Dedifferentiated amniotic fluid mesenchymal stem cell (primary cell): ENCODE measurements around the gene TMUB2.
A peak's percentile ranks its signal among the peaks of the same experiment; 100 is the strongest.

Experiments
- DNase-seq: peaks from one replicate; pipeline ENCODE4 v3.0.0-alpha.2; 2016; ENCODE audit errors: extremely low spot score

TMUB2 gene

DNA sequence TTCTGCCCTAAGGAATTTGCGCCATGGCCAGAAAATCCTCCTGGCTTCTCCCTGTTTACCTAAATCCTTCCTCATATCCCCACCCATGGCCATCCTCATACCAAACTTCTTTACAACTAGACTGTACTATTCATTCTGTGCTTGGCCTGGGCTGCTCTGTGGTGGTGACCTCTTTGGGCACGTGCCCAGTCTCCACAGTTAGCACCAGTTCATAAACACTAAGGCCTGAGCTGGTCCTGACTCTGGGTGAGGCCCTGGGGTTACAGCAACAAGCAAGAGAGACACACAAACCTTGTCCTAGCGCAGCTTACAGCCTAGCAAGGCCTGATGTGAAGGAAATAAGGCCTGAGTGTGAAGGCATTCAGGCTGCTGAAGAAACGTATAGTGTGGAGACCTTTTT is 16.0 kb downstream of the TMUB2 start:
- DNase-seq, result no peak

DNA sequence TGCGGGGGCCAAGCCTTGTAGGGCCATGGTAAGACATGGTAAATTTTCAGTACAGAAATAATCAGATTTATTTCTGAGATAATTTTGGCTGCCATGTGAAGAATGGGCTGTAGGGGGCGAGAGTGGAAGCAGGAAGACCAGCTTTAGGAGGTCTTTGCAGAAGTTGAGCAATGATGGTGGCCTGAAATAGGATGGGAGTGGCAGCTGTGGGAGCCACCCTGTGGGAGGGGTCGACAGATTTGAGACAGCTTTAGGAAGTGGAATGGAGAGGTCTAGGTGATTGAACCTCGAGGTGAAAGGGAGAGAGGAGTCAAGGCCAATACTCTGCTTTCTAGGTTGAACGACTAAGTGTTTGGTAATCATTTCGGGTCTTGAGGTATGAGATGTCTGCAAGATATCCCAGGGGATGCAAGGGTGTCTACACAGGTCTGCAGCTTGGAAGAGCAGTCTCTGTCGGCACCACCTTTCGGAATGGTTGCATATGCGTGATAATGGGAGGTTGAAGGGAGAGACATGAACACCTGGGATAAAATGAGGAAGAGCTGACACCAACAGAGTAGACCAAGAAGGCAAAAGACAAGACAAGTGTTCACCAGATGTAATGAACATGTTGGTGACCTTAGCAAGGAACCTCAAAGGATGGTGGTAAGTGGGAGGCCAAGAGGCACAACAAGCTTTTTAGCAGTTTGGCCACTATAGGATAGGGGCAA is 17.1 kb downstream of the TMUB2 start:
- DNase-seq, result peak; percentile 53

DNA sequence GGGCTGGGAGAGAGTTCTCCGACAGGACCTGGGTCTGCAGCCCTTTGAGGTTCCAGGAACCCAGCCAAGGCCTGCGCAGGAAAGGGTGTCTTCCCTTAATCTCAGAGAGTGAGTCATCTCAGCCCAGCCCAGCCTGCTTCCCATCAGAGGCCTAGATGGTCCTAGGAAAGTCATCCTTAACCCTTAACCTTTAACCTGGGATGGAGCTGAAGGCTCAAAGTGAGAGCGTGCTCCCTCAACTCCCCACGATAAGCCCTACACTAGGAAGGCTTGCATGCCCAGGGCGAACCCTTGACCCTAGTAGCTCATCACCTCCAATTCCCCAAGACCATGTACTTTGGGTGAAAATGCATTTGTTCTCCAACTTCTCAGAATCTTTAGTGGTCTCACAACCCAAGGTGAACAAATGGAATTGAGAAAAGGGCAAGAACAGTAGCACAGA is 17.7 kb downstream of the TMUB2 start:
- no peak for DNase-seq

DNA sequence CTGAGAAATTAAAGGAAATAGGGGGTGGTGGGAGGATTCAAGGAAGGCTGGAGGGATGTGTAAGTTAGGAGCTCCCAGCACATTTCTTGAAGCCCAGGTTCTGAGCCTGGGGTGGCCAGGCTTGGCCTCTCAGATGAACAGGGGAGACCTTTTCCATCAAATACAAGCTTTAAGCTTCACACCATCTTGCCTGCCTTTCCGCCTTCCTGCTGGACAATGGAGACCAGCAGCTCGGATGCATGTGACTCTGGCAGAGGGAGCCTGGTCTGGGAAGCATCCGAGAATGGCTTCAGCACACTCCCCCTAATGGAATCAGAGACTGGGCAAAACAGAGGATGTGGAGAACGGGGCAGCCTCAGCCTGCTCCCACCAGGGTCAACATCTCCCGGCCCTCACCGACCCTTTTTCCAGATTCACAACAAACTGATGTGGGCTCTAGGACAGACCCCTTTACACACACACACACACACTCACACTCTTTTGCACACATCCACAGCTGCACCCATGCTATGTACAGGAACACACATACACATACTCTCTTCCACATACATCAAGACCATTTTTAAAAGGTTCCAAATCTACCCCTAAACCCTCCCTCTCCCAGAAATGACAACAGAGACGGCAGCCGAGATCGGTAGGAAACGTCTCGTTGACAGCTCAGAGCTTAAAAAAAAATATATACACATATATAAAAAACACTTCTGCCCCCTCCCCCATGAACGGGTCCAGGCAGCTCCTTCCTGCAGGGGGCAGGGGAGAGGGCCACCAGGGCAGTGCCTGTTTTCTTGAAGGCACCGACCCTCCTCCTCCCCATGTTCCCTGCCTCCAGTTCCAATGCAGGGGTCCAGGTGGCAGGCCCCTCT is 19.4 kb downstream of the TMUB2 start:
- no peak for DNase-seq

DNA sequence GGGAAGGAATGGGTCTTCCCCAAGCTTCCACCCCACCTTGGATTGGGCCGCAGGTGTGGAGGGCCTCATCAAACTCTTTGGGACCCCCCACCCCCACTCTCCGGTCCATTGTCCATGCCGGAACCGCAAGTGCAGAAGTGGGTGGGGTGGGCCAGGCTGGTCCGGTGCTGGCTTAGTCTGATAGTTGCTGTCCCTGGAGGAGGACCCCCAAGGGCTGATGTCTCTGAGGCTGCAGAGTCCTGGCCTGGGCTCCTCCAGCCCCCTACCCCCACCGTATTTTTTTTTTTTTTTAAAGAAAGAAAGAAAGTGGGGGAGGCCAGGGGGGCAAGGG is 20.0 kb downstream of the TMUB2 start:
- no peak for DNase-seq

DNA sequence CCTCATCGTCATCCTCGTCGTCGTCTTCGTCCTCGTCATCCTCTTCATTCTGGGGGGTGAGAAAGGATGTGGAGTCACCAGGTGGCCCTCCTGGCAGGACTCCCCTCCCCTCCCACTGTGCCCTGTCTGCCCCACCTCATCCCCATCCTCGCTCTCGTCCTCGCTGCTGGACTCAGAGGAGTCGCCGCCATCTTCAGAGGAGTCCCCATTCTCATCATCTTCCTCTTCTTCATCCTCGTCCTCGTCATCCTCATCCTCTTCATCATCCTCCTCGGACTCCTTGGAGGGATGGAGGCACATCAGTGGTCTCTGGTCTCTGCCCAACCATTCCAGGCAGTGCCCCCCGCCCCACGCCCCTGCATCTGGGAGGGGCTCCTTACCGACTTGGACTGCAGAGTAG is 20.5 kb downstream of the TMUB2 start:
- no peak for DNase-seq

DNA sequence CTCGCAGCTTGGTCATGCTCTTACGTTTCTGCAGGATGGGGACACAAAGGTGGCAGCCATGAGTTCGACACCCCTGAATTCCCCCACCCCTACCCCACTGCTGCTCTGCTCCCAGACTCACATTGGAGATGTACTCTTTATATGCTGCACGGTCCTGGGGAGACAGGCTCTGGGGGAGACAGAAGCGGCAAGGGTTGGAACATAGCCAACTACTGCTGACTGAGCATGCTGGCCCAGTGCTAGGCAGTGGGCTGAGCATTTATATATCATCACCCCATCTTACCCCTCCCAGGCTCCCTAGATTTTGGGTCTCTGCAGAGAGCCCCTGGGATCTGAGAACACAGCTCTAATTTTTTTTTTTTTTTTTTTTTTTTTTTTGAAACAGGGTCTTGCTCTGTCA is 21.0 kb downstream of the TMUB2 start:
- DNase-seq, result no peak

DNA sequence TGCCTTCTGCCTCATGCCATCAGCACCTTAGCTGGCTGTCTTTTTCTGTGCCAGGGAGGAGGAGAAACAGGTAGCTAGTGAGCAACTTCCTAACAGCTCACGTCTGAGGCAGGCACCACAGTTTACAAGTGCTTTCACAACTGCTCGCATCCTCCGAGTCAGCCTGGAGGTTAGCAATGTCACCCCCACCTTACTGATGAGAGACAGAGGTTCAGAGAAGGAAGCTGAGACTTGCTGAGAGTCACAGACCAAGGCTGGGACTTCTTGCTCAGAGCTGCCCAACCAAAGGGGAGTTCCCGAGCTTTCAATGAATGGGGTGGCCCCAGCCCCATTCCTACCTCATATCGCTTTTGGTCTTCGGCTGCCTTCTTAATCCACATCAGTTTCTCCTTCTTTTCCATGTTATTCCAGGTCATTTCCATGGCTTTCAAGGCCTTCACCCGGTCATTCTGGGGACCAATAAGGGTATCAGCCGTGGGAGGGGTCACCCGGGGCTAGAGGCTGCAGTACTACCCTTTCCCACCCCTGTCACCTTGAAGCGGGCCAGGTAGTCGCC is 23.1 kb downstream of the TMUB2 start:
- no peak for DNase-seq

DNA sequence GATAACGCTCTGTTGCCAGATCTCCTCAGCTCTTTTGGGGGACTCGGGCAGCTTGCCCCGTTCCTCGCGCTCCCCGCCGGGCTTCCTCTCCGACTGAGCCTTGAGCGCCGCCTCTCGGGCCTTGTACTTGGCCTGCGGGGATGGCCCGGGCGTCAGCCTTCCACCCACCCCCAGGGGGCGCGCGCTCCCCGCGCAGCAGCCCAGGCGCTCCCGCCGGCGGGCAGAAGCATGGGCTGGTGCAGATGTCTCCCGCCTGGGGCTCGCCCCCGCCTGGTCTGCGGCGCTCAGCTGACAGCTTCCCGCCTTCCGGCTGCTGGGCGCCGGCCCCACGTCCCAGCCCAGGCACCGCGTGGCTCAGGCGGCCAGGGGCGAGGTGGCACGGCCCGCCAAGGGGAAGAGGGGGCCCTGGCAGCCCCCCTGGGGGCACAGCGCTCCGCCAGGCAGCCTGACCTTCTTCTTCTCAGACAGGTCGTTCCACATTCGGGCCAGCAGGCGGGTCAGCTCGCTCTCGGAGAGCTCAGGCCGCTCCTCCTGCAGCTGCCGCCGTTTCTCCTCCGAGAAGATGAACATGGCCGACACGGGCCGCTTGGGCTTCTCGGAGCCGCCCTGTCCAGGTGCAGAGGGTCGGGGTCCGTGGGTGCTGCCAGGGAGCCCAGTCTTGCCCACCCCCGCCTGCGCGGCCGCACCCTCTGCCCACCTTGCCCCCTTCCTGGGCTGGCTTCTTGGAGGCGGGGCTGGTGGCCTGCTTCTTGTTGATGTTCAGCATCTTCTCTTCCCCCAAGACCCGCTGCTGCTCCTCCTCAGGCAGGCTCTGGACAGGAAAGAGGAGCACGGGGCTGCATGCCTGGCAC is 23.8 kb downstream of the TMUB2 start:
- DNase-seq, result no peak

DNA sequence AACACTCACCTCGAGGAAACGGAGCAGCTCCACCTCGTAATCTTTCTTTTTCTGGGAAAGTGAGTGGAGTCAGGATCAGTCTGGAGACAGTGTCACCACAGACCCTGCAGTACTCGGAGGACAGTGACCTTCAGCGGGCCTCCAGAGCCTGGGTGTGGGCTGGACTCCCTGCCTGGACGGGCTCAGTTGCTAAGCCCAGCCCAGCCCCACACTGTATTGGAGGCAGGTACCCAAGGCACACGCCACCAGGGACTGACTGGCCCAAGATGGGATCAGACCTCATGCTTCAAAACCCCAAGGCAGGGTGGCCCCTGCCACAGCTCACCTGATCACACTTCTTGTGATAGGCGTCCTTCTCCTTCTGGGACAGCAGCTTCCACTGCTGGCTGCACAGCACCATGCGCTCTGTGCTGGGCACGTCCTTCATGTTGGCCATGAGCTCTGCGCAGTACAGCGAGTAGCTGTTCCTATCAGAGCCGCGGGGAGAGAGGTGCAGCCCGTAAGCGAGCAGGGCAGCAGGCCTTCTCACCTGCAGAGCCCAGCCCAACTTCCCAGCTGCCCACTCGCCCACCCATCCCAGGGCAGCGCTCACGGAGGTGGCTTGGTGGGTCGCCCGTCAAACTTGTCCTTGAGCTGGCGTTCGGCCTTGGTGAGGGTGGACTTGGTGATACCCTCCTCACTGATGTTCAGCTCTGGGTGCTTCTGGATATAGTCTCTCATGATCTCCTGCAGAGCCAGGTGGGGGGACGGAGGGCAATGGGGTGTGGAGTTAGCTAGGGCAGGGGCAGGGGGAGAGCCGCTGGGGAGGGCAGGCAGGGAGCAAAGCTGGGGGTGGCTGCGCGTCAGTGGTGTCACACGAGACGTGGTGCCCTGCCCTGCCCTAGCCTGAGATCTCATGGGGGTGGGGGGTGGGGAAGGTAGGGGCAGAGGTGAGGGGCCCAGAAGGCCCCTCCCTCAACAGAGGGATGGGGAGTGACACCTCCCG is 24.8 kb downstream of the TMUB2 start:
- no peak for DNase-seq

DNA sequence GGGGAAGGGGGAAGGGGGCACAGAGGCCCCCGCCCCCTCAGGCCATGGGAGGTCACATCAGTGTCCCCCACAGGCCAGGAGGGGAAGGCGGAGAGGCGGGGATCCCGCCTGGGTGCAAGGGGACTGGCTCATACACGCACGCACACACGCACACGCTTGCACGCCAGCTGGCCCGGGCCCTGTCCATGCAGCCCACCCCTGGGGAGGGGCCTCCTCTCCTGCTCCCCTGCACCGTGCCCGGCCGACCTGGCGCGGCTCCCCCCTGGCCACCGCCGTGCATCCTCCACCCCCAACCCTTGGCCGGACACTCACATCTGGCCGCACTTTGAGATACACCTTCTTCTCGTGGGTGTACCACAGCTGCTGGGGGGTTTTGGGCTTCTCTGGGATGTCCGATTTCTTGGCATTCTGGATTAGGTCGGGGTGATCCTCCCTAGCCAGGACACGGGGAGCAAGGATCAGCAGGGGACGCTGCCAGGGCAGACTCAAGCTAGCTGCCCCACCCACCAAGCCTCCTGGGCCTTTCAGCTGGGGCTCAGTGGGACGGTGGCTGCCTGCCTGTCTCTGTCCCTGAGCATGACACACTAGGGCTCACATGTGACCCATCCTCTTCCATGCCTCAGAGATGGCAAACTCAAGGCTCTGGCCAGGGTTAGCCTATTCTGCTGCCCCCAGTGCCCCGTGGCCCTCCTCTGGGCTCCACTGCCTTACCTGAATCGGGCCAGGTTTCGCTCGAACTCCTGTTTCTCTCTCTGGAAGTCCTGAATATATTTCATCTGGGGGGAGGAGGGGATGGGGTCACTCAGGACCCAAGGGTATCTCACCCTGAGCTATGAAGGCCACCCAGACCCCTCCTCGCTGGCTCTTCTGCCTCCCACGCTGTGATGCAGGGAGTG is 26.0 kb downstream of the TMUB2 start:
- no peak for DNase-seq

DNA sequence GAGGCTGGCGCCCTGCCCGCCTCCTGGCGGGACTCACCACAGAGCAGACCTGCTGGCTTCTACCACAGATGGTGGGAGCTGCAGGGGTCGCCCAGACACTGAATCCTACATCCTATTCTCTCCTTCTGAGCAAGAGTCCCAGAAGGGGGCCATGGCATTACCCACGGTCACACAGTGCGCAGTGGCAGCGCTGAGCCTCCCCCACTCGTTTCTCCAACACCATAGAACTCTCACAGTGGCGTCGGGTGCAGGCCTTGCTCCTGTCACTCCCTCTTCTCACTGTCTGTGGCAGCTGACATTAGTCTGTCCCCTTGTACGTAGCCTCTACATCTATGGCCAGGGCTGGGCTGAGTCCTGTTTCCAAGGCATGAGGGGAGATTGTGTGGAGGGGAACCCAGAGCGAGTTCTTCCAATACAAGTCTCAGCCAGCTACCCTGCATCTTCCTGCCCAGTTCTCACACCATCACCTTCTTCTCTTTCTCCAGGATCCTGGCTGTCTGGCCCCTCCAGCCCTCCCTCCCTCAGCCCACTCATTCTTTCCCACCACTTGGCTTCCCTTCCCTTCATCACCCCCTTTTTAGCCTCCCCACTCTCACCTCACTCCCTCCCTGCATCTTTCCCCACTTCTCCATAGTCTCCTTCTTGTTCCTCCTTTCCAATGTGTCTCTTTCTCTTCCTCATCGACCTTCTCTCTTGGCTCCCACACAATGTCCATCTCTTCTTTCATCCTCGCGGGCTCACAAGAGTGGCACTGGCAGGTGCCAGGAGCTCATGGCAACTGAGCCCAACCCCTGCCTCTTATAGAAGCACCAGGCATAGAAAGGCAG is 26.8 kb downstream of the TMUB2 start:
- no peak for DNase-seq

DNA sequence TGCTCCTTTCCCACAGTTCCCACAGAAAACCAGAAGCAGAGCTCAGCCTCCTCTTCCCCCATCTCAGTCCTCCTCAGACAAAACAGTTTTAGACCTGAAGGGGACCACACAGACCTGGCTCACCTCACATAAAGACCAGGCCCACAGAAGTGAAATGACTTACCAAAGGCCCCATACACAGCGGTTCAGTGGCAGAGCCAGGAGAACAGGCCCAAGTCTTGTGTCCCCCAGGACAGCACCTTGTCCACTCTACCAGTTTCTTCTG is 27.4 kb downstream of the TMUB2 start:
- no peak for DNase-seq

DNA sequence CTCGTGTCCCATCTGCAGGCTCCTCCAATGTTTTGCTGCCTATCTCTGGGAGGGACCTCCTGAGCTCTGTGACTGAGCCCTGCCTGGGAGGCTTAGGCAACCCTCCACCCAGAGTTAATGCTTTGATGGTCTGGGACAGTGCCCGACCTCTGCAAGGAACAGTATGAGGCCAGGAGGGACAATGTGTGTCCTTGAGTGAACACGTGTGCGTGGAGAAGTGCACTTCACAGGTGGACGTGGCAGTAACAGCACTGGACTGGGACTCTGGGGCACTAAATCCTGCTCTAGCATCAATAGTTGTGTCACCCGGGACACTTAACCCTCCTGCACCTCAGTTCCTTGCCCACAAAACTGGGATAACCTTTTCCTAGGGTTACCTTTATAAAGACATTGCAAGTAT is 28.1 kb downstream of the TMUB2 start:
- DNase-seq, result no peak

DNA sequence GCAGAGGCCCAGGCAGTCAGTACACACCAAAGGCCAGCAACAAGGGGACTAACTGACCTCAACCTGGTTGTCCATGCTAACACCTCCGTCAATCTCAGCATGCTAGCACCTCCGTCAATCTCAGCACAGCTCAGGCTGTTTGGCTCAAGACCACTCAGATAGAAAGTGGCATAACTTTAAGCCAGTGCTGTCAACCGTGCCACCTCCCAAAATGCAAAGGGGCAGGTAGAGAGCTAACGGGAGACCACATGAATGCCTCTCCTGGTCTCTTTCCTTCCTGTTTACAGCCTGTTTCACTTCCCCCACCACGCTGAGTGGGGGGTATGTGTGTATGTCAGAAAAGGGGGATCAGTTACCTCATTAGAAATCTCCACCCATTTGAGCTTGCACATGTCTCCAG is 29.4 kb downstream of the TMUB2 start:
- DNase-seq, result no peak

DNA sequence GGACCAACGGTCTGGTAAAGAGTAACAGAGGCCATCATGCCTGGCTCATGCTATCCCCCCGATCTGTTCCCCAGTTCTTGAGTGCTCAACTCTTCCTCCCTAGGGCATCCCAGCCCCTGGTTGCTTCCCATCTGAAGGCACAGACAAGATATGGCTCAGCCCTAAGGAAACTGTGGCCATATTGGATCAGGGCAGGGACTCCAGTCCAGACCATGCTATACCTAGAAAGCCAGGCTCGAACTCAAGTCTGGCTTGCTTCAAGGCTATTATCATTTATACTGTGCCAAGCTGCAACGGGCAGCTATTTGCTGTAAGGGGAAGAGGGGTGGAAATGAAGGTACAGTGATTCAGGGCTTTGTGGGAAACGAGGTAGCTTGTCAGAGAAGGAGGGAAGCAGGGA is 29.9 kb downstream of the TMUB2 start:
- DNase-seq, result no peak

DNA sequence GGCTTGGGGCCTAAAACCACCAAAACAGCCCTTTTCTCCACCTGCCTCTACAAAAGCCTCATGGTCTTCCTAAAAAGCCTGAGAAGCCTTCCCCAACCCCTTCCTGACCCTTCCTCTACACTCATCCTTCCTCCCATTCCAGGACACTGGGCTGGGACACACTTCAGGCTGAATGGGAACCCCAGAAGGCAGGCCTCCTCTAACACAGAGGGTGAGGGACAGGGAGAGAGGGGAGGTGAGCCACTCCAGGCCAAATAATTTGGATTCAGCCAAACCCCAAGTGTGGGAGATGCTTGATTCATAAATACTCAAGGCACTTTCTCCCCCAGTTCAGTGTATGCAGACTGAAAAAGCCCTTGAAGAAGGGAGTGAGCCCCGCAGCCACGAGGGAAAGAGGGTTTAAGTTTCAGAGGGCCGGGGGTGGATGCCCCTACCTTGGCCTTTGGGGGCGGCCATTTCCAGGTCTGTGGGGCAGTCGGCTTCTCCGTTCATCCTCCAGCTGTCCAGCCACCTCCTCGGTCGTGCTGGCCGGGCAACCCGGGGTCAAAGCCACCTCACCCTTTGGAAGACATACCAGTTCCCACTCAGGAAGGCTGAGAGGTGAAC is 31.1 kb downstream of the TMUB2 start:
- no peak for DNase-seq

DNA sequence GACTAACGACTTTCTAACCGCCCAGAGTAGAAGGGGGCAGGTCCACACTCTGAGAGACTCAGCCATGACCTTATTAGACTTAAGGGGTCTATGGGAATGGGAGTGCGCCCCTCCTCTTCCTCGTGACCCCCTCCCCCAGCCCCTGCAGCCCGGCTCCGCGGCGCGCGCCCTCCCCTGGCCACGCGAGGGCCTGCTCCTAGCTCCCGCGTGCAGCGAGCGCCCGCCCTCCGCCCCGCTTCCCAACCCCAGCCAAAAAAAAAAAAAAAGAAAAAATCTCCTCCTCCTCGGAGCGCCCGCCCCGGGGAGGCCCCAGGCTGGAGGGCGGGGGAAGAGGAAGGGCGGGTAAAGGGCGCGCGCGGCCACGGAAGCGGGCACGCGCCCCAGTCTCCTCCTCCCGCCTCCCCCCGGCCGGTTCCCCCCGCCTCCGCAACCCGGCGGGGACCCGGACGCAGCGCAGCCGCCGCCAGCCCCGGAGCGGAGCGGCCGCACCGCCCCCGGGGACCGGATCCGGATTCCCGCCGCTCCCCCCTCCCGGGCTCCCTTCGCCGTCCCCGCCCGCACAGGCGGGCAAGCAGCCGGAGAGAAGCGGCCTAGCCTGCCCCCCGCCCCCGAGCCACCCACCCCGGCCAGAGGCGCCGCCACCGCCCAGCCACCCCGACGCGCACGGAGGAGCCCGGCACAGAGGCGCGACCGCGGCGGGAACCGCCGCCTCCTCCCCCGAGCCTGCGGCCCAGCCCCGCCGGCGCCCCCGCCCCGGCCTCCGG is 31.8 kb downstream of the TMUB2 start:
- DNase-seq, result peak; percentile 89
